GM23248 (cell line): ENCODE results near the gene KIF16B. TPM values are rescaled to one million over a fixed set of nuclear protein-coding genes. Genes with fewer than 3 reads are reported as not detected.

Experiments
- DNase-seq: peaks from one replicate; pipeline ENCODE4 v3.0.0-alpha.2; 2015
- H2AFZ ChIP-seq: fragments of 200-600 bp; sonication (generic); 2 replicates; pipeline ENCODE4 v1.6.1; 2016; ENCODE audit warnings: antibody characterized with exemption
- H3F3A ChIP-seq: fragments of 200-600 bp; sonication (generic); 2 replicates; pipeline ENCODE4 v1.6.1; 2016; ENCODE audit warnings: mild to moderate bottlenecking, antibody characterized with exemption, mixed run types; ENCODE audit not compliant: insufficient read depth
- H3K27ac ChIP-seq: fragments of 200-600 bp; sonication (generic); 2 replicates; pipeline ENCODE4 v1.5.1; 2016; ENCODE audit warnings: mild to moderate bottlenecking
- H3K27me3 ChIP-seq: fragments of 200-600 bp; sonication (generic); replicated peaks from 2 replicates; pipeline ENCODE4 v1.6.1; 2016; ENCODE audit warnings: mild to moderate bottlenecking; ENCODE audit not compliant: insufficient read depth
- H3K36me3 ChIP-seq: fragments of 200-600 bp; sonication (generic); 2 replicates; pipeline ENCODE4 v1.6.1; 2016; ENCODE audit warnings: low read depth, mild to moderate bottlenecking
- H3K4me1 ChIP-seq: fragments of 200-600 bp; sonication (generic); 2 replicates; pipeline ENCODE4 v1.6.1; 2016; ENCODE audit warnings: mild to moderate bottlenecking; ENCODE audit not compliant: insufficient read depth
- H3K4me2 ChIP-seq: fragments of 200-600 bp; sonication (generic); one replicate; pipeline ENCODE4 v1.6.1; 2016; ENCODE audit warnings: mild to moderate bottlenecking; ENCODE audit not compliant: unreplicated experiment
- H3K4me3 ChIP-seq: fragments of 200-600 bp; sonication (generic); 2 replicates; pipeline ENCODE4 v1.5.1; 2016; ENCODE audit warnings: mild to moderate bottlenecking
- H3K79me2 ChIP-seq: fragments of 200-600 bp; sonication (generic); 2 replicates; pipeline ENCODE4 v1.6.1; 2016; ENCODE audit warnings: mild to moderate bottlenecking; ENCODE audit not compliant: insufficient read depth
- H3K9ac ChIP-seq: fragments of 200-600 bp; sonication (generic); 2 replicates; pipeline ENCODE4 v1.6.1; 2016; ENCODE audit warnings: mild to moderate bottlenecking
- H3K9me2 ChIP-seq: fragments of 200-600 bp; sonication (generic); 2 replicates; pipeline ENCODE4 v1.6.1; 2016; ENCODE audit warnings: mixed run types, mild to moderate bottlenecking, moderate library complexity; ENCODE audit not compliant: insufficient read depth
- H3K9me3 ChIP-seq: fragments of 200-600 bp; sonication (generic); one replicate; pipeline ENCODE4 v1.6.1; 2017; ENCODE audit warnings: low read depth
- H4K20me1 ChIP-seq: fragments of 200-600 bp; sonication (generic); 2 replicates; pipeline ENCODE4 v1.6.0; 2016; ENCODE audit not compliant: insufficient read depth
- EZH2 ChIP-seq: fragments of 200-600 bp; sonication (generic); IDR thresholded peaks from 2 replicates; pipeline ENCODE4 v1.6.1; 2018; ENCODE audit warnings: antibody characterized with exemption, mild to moderate bottlenecking; ENCODE audit not compliant: insufficient read depth, poor library complexity, severe bottlenecking
- EZH2phosphoT487 ChIP-seq: fragments of 200-600 bp; sonication (generic); IDR thresholded peaks from 2 replicates; pipeline ENCODE4 v1.6.1; 2018; ENCODE audit warnings: antibody characterized with exemption, moderate library complexity, mild to moderate bottlenecking, low read depth; ENCODE audit not compliant: insufficient read depth
- WGBS, 2 experiments: methylation state at CpG; one replicate each; pipeline ENCODE4 v1.1.6; 2015 to 2017; ENCODE audit warnings: low lambda C conversion rate in 2 of 2, low coverage in 1 of 2; ENCODE audit errors: missing lambda C conversion rate in 2 of 2; 5-methylcytosine and 5-hydroxymethylcytosine counted together
- in situ Hi-C: fragments of 300-500 bp; cut with MboI; formaldehyde crosslinking; loops from 2 replicates; pipeline ENCODE4 v1.15.0; 2020
- polyA plus RNA-seq: library from polyadenylated mRNA; unstranded; fragments of >200 nt; fragmentation: Nextera tagmentation; extraction: Ambion mirVana; gene quantifications from 2 replicates; pipeline ENCODE4 v1.2.1, GENCODE V29; 2016
- total RNA-seq: library from RNA; depleted of rRNA; stranded (reverse); fragments of >200 nt; shearing (Covaris generic); gene quantifications from 2 replicates; pipeline ENCODE4 v1.2.3, GENCODE V29; 2014

Gene KIF16B
- total and polyA plus RNA-seq, 2 experiments from 2014 or later: 1.7 to 2.6 TPM

- Histone ChIP-seq H3K9me2 (no peaks in the 10 kb centered on the region), H3K27me3 (no peaks in the 10 kb centered on the region), H3K4me2 (no peak overlapping the region), H3K4me1 (peaks cover 7% of the 10 kb centered on the region; the same call in 1 of the 2 replicates), H3K79me2 (no peaks in the 10 kb centered on the region), H3K36me3 (peaks cover 7% of the 10 kb centered on the region; the same call in 1 of the 2 replicates), H3K27ac (no peak overlapping the region), H3K9me3 (no peaks in the 10 kb centered on the region), H4K20me1 (no peaks in the 10 kb centered on the region), H3K4me3 (no peak overlapping the region), H2AFZ (no peak overlapping the region), H3F3A (no peaks in the 10 kb centered on the region), H3K9ac (no peak overlapping the region)
- TF ChIP-seq EZH2phosphoT487 (no peak), EZH2 (no peak)
- in situ Hi-C loops: no loop called here
- DNase-seq: no peak
- 89 to 90% methylated on average over 8 of the region's 8 CpGs for WGBS, 2 experiments
Observed at GRCh38 chr20:16505894-16506293, 67.4 kb downstream of the KIF16B start.

DNA sequence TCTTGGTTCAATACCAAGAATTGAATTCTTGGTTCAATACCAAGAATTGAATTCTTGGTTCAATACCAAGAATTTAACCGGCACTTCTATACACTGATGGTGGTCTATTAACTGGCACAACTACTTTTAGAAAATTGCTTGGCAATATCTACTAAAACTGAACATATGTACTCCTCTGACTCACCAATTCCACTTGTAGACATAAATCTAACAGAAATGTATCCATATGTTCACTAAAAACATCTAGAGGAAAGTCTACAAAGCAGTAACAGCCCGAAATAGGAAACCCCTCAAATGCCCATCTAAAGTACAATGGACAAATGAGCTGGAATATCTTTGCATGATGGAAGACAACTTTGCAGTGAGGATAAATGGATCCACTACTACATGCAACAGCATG is 71.9 kb downstream of the KIF16B start:
- H3K79me2 ChIP-seq: no peaks in the 10 kb centered on the region
- no peaks in the 10 kb centered on the region for H3K9me3 ChIP-seq
- H3K36me3 ChIP-seq: no peaks in the 10 kb centered on the region
- peaks cover 7% of the 10 kb centered on the region; the same call in 1 of the 2 replicates for H3K4me1 ChIP-seq
- no peaks in the 10 kb centered on the region for H3K9me2 ChIP-seq
- no peaks in the 10 kb centered on the region for H3F3A ChIP-seq
- TF ChIP-seq EZH2phosphoT487 (no peak), EZH2 (no peak)
- in situ Hi-C loops: no loop called here
- DNase-seq: peak; percentile 3
- WGBS, 2 experiments: 39 to 47% methylated on average over 2 of the region's 2 CpGs
- no peak overlapping the region for H3K27ac ChIP-seq
- no peak overlapping the region for H3K4me2 ChIP-seq
- no peak overlapping the region for H3K9ac ChIP-seq
- H3K27me3 ChIP-seq: no peaks in the 10 kb centered on the region
- H3K4me3 ChIP-seq: no peak overlapping the region
- H2AFZ ChIP-seq: no peak overlapping the region
- no peaks in the 10 kb centered on the region for H4K20me1 ChIP-seq

DNA sequence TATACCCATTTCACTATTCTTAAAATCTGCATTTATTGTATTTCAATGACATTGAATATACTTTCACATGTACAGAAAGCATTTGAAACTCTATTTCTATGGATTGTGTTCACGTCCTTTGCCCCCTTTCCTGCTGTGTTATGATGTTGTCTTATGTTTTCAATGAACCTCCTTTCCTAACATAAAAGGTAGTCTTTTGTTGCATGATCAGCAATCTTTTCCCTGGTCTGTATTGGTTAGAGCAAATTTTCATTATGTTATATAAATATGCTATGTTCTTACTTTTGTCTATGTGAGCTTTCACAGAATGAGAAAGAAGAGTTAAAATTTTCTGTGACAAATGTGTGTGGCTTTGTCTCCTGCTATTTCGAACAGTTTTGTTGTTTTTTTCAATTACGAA is 73.1 kb downstream of the KIF16B start:
- Histone ChIP-seq H3K4me3 (no peak overlapping the region), H3K27ac (no peak overlapping the region), H2AFZ (no peak overlapping the region), H3K27me3 (no peaks in the 10 kb centered on the region), H3K36me3 (no peaks in the 10 kb centered on the region), H4K20me1 (no peaks in the 10 kb centered on the region), H3K4me2 (no peak overlapping the region), H3K79me2 (no peaks in the 10 kb centered on the region), H3K9me3 (no peaks in the 10 kb centered on the region), H3K9me2 (no peaks in the 10 kb centered on the region), H3F3A (no peaks in the 10 kb centered on the region), H3K4me1 (peaks cover 7% of the 10 kb centered on the region; the same call in 1 of the 2 replicates), H3K9ac (no peak overlapping the region)
- 80 to 90% methylated on average over 3 of the region's 3 CpGs for whole genome bisulfite sequencing, 2 experiments
- in situ Hi-C loops: no loop called here
- TF ChIP-seq EZH2: no peak
- TF ChIP-seq EZH2phosphoT487: no peak
- no peak for DNase-seq

- Histone ChIP-seq H4K20me1 (no peaks in the 10 kb centered on the region), H3K4me2 (no peak overlapping the region), H3F3A (no peaks in the 10 kb centered on the region), H3K27me3 (no peaks in the 10 kb centered on the region), H3K4me1 (peaks cover 7% of the 10 kb centered on the region; the same call in 1 of the 2 replicates), H3K9me2 (no peaks in the 10 kb centered on the region), H3K9ac (no peak overlapping the region), H3K79me2 (no peaks in the 10 kb centered on the region), H3K36me3 (no peaks in the 10 kb centered on the region), H3K4me3 (no peak overlapping the region), H2AFZ (no peak overlapping the region), H3K9me3 (no peaks in the 10 kb centered on the region), H3K27ac (no peak overlapping the region)
- no peak for TF ChIP-seq EZH2
- TF ChIP-seq EZH2phosphoT487: no peak
- WGBS, 2 experiments: 75 to 77% methylated on average over 10 of the region's 10 CpGs
- DNase-seq: peak; percentile 10
- in situ Hi-C loops: no loop called here
Observed at GRCh38 chr20:16498526-16499253, 74.6 kb downstream of the KIF16B start.
